AG04449 (cell line): Measurements from ENCODE around the gene KIF22.

Experiments used
- CTCF ChIA-PET: fragments of 350-600 bp; formaldehyde crosslinking; extraction: SDS; loops from one replicate; lab custom pipeline; 2021; ENCODE audit warnings: antibody characterized with exemption; lab: Yijun Ruan, JAX
- POLR2A ChIA-PET: fragments of 400-600, 350-600 bp; formaldehyde crosslinking; extraction: SDS; loops from one replicate; lab custom pipeline; 2020; ENCODE audit warnings: antibody characterized with exemption, inconsistent platforms; lab: Yijun Ruan, JAX
- DNase-seq: peaks from one replicate; pipeline ENCODE4 v3.0.0-alpha.2; 2010; ENCODE audit warnings: low read depth, low spot score
- H3K4me3 ChIP-seq: 2 replicates; pipeline ENCODE4 v1.5.1; 2011; ENCODE audit warnings: low read depth, mild to moderate bottlenecking, control low read depth, low read length
- TF ChIP-seq, protein P1 (sequence below): IDR thresholded peaks from one replicate; pipeline ENCODE4 v1.5.1; 2011; ENCODE audit warnings: mild to moderate bottlenecking, moderate library complexity, low read length, control low read depth, inconsistent platforms; ENCODE audit not compliant: insufficient read depth; ENCODE audit errors: missing control alignments

Gene KIF22

DNA sequence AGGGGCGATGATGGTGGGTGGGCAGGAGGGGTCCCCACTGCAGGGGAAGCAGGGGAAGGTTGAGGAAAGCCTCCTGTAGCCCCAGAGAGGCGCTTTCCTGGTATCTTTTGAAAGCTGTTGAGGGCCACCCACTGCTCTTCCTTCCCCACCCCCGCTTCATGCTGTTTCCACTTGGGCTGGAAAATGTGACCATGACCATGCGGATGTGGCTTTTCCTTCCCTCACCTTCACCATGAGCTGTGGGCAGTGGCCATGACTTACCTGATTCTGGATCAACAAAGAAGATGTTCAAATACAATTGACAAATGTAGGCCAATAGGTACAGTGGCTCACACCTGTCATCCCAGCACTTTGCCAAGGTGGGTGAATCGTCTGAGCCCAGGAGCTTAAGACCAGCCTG, 43.5 kb downstream of the KIF22 start:
- TF ChIP-seq, protein P1, sequence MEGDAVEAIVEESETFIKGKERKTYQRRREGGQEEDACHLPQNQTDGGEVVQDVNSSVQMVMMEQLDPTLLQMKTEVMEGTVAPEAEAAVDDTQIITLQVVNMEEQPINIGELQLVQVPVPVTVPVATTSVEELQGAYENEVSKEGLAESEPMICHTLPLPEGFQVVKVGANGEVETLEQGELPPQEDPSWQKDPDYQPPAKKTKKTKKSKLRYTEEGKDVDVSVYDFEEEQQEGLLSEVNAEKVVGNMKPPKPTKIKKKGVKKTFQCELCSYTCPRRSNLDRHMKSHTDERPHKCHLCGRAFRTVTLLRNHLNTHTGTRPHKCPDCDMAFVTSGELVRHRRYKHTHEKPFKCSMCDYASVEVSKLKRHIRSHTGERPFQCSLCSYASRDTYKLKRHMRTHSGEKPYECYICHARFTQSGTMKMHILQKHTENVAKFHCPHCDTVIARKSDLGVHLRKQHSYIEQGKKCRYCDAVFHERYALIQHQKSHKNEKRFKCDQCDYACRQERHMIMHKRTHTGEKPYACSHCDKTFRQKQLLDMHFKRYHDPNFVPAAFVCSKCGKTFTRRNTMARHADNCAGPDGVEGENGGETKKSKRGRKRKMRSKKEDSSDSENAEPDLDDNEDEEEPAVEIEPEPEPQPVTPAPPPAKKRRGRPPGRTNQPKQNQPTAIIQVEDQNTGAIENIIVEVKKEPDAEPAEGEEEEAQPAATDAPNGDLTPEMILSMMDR: no peak
- ChIA-PET POLR2A (no interaction called here), CTCF (interaction anchor here (1.4 to 5.4 kb wide), 3 partner anchors 11 to 50 kb away, joined by 3 to 37 read pairs (median 5); no protein-coding TSS in a partner anchor)
- DNase-seq: no peak
- H3K4me3 ChIP-seq: no peak overlapping the region

GRCh38 chr16:29835926-29836325, 45.4 kb downstream of the KIF22 start:
- ChIA-PET CTCF (interaction anchor here (5.4 kb wide), 1 partner anchor 12 kb away, joined by 37 read pairs; no protein-coding TSS in a partner anchor), POLR2A (interaction anchor here (0.7 kb wide), 2 partner anchors 13 to 63 kb away, joined by 3 read pairs; partner anchors contain the start of gene SEZ6L2)
- DNase-seq: no peak
- no peak overlapping the region for H3K4me3 ChIP-seq
- TF ChIP-seq, protein P1: no peak

DNA sequence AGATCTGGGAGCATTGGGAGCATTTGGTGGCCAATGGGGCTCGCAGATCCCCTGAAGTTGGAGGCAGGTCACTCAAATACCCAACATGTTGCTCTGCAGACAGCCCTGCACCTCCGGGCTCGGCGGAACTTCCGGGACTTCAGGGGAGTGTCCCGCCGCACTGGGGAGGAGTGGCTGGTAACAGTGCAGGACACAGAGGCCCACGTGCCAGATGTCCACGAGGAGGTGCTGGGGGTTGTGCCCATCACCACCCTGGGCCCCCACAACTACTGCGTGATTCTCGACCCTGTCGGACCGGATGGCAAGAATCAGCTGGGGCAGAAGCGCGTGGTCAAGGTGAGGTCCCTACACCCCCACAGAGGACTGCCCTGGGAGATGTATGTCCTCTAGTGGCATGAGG, 46.1 kb downstream of the KIF22 start:
- POLR2A ChIA-PET: no interaction called here
- TF ChIP-seq, protein P1: no peak
- no peak overlapping the region for H3K4me3 ChIP-seq
- DNase-seq: no peak
- CTCF ChIA-PET: interaction anchor here (5.4 kb wide), 1 partner anchor 11 kb away, joined by 37 read pairs; no protein-coding TSS in a partner anchor

GRCh38 chr16:29837841-29838240, 47.3 kb downstream of the KIF22 start:
- no peak overlapping the region for H3K4me3 ChIP-seq
- no peak for DNase-seq
- TF ChIP-seq, protein P1: no peak
- CTCF ChIA-PET: interaction anchor here (1.4 to 3.9 kb wide), 3 partner anchors 8 to 11 kb away, joined by 4 to 26 read pairs (median 5); no protein-coding TSS in a partner anchor
- POLR2A ChIA-PET: interaction anchor here (0.6 kb wide), 1 partner anchor 95 kb away, joined by 3 read pairs; no protein-coding TSS in a partner anchor

- TF ChIP-seq, protein P1: no peak
- no peak for DNase-seq
- no peak overlapping the region for H3K4me3 ChIP-seq
- ChIA-PET CTCF (interaction anchor here (3.9 kb wide), 1 partner anchor 8 kb away, joined by 26 read pairs; no protein-coding TSS in a partner anchor), POLR2A (no interaction called here)
Measured at GRCh38 chr16:29839822-29840221, 49.3 kb downstream of the KIF22 start.

- no peak overlapping the region for H3K4me3 ChIP-seq
- TF ChIP-seq, protein P1: no peak
- DNase-seq: no peak
- ChIA-PET CTCF (interaction anchor here (3.9 kb wide), 1 partner anchor 8 kb away, joined by 26 read pairs; no protein-coding TSS in a partner anchor), POLR2A (no interaction called here)
Measured at GRCh38 chr16:29840240-29840639, 49.7 kb downstream of the KIF22 start.
